HG03469 (cell line): ENCODE results near the gene GGN.
"Not testable (repeated sequence)": the region's sequence is repeated elsewhere in the genome, so short reads cannot be mapped to it uniquely, and the experiment has no call there.

Experiments used
- ATAC-seq: cut with Tn5 transposase; IDR thresholded peaks from one replicate; pipeline ENCODE4 v1.9.1; 2021; ENCODE audit warnings: mild to moderate bottlenecking, moderate library complexity, moderate number of reproducible peaks; ENCODE audit not compliant: unreplicated experiment

GGN gene

DNA sequence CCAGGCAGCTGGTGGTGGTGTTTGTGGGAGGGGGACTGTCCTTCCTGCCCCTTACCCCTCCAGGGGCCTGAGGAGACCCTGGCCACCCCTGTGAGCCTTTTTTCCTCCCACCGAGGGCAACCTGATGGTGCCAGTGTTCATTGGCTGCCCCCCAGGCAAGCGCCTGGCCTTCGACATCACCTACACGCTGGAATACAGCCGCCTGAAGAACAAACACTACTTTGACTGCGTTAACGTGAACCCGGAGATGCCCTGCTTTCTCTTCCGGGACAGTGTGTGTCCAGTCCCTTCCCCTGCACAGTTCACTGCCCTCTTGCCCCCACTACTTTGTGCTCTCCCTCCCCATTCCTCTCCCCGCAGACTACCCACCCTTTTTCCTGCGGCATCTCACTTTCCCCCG, 20.8 kb downstream of the GGN start:
- no peak for ATAC-seq

DNA sequence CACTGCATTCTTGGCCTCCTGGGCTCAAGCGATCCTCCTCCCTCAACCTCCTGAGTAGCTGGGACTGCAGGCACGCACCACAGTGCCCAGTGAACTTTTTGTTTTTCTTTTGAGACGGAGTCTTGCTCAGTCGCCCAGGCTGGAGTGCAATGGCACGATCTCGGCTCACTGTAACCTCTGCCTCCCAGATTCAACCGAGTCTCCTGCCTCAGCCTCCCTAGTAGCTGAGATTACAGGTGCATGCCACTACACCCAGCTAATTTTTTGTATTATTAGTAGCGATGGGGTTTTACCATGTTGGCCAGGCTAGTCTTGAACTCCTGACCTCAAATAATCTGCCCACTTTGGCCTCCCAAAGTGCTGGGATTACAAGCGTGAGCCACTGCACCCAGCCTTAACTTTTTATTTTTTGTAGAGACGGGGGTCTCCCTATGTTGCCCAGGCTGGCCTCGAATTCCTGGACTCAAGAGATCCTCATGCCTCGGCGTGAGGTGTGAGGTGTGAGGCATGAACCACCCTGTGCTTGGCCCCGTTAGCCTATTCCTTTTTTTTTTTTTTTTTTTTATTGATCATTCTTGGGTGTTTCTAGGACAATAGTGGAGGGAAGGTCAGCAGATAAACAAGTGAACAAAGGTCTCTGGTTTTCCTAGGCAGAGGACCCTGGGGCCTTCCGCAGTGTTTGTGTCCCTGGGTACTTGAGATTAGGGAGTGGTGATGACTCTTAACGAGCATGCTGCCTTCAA, 24.7 kb downstream of the GGN start:
- not testable (repeated sequence) for ATAC-seq

DNA sequence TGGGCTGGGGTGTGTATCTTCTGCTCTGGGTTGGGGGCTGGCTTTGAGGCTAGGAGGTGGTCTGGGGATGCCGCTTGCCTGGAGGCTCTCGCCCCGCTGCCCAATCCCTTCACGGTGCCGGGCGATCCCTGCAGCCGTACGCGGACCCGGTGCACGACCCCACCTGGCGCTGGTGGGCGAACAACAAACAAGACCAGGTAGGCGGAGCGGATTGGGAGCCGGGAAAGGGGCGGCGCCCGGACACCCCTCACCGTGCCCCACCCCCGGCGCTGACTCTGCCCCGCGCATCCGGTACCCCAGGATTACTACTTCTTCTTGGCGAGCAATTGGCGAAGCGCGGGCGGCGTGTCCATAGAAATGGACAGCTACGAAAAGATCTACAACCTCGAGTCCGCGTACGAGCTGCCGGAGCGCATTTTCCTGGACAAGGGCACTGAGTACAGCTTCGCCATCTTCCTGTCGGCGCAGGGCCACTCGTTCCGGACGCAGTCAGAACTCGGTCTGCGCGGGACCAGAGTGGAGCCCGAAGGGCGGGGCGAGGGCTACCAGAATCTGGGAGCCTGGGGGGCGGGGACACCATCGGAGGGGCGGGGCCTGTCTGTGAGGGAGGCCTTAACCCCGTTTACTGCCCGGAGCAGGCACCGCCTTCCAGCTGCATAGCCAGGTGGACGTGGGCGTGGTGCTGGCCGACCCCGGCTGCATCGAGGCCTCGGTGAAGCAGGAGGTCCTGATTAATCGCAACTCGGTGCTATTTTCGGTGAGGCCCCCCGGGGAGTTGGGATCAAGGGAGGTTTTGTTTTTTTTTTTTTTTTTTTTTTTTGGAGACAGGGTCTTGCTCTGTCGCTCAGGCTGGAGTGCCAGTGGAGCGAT, 25.5 kb downstream of the GGN start:
- ATAC-seq, result no peak

DNA sequence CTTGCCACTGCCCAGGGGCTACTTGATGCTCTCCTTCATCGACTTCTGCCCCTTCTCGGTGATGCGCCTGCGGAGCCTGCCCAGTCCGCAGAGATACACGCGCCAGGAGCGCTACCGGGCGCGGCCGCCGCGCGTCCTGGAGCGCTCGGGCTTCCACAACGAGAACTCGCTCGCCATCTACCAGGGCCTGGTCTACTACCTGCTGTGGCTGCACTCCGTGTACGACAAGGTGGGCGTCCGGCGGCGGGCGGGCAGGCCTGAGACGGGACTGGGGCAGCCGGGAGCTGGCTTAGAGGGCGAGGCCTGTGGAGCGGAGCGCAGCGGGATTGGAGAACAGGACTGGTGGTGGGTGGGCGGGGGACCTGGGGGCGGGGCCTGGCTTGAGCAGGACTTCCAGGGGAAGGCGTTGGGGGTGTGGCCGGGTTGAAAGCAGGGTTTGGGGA, 26.2 kb downstream of the GGN start:
- no peak for ATAC-seq

DNA sequence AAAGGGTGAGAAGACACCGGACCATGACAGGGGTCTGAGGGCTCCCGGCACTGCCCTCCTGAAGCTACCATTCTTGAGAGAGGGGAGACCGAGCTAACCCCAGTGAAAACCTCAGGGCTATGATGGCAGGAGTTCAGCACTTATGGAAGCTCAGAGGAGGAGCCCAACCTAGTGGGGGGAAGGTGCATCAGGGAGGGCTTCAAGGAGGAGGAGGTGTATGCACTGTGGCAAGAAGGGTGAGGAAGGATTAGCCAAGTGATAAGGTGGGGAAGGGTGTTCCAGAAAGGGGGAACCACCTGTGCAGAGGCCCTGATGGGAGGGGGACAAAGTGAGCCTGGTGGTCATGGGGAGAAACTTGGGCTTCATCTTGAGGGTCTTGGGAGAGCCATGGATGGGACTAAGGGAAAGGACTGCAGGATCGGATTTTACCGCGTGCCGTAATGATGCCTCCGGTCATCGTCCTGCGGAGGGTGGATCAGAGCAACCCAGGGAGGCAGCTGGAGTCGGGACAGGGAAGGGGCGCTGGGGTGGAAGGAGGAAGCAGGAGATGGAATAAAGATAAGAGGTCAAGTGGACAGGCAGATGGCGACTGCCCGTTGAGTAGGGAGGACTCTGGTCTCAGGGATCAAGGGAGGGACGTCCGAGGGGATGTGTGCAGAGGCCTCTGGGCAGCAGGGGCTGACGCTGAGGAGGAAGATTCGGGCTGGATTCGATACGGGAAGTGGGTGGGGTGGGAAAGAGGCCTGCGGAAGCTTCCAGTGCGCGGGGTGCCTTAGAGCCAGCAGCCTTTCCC, 26.8 kb downstream of the GGN start:
- no peak for ATAC-seq

DNA sequence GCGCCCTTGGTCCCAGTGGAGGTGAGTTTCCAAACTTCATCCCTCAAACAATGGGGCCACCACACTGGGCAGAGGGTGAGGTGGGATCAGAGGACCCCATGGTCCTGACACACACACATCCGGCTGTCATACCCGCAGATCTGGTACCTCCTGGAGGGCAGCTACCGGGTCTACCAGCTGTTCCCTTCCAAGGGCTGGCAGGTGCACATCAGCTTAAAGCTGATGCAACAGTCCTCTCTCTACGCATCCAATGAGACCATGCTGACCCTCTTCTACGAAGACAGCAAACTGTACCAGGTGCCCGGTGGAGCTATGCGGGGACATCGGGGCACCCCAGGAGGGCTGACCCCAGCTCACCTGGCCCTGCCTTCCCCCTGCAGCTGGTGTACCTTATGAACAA, 27.5 kb downstream of the GGN start:
- ATAC-seq, result no peak

DNA sequence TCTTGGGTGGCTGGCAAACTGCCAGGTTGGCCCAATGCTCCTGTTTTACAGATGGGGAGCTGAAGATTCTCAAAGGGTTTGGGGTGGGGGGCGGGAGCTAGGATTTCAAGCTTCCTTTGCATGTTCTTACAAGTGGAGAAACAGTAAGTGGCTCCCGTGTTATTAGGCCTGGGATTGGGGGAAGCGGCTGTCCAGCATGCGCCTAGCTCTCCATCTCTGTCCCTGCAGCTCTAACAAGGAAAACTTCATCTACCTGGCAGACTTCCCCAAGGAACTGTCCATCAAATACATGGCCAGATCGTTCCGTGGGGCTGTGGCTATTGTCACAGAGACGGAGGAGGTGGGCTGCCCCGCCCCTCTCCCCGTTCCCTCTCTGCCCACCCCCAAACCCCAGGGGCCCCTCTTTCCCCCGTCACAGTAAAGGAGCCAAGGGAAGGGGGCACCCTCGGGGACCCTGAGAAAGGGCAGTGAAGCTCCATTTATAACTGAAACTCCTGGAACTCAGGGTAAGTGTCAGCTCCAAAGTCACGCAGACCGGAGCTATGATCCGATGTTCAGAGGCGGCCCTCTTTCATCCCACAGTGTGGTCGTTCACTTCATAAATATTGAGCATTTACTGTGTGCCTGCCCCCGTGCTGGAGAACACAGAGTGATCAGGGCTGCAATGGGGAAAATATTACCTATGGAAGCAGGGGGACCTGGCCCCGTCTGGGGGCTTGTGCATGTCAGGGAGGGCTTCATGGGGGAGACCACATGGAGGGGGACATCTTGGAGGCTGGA, 28.4 kb downstream of the GGN start:
- ATAC-seq, result no peak

DNA sequence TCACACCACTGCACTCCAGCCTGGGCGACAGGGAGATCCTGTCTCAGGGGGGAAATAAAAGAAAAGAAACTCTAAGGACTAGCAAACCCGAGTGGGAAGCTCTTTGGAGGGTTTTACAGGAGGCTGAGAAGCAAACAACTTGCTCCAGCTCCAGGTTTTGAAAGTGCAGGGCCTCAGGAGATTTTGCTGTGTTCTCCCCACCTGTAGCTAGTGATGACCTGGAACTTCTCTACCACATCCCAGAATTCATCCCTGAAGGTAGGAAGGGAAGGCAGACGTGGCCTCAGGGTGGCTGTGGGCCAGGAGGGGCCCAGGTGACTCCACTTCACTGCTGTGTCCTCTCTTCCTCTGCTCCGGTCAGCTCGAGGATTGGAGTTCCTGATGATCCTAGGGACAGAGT, 29.8 kb downstream of the GGN start:
- no peak for ATAC-seq

DNA sequence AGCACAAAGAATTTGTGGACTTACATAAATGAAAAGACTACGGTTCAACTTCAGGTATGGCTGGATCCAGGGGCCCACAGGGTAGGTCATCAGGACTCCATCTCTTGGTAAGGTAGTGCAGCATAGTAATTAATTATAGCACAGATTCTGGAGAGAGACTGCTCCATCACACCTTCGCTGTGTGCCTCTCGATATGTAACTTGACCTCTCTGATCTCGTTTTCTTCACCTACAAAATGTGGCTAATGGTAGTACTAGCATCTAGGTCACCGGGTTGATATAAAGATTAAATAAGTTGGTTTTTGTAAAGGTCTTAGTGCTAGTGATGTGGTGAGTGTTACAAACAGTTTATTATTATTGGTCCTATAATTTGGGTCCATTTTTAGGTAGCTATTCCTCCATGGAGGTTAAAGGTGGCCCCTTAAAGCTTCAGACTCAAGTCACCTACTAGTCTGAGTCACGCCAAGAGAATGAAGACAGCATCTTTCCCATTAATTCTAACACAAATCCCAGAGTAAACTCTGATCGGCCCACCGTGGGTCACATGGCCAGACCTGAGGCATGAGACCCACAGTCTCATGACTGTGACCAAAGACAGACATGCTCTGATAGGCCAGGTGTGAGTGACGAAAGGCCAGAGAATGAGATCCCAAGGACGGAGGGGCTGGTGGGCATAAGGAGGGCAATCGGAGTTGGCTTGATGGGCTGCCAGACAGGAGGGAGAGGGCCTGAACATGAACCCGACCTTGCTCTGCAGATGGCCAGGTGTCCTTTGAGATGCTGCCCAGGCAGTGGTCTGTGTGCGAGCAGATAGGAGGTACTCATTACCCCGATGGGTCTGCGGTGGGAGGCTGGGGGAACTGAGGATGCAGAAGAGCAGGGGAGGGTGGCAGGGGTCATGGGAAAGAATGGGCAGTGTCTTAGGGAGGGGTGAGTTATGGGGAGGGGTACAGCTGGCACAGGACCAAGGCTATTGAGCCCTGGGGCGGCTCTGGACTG, 31.8 kb downstream of the GGN start:
- ATAC-seq, result no peak

DNA sequence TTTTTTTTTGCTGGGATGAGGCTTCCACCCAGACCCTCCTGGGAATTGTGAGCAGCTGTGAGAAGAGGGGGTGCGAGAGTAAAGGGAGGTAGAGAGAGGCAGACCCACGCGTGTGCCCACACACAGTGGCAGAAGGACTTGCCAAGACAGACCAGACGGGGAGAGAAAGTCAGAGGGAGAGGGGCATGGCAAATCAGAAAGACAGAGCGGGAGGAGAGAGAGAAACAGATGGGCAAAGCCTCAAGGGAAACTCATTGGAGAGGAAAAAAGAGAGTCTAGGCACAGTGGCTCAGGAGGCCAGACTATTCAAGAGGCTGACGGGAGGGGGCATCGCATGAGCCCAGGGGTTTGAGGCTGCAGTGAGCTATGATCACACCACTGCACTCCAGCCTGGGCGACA, 35.2 kb downstream of the GGN start:
- no peak for ATAC-seq

DNA sequence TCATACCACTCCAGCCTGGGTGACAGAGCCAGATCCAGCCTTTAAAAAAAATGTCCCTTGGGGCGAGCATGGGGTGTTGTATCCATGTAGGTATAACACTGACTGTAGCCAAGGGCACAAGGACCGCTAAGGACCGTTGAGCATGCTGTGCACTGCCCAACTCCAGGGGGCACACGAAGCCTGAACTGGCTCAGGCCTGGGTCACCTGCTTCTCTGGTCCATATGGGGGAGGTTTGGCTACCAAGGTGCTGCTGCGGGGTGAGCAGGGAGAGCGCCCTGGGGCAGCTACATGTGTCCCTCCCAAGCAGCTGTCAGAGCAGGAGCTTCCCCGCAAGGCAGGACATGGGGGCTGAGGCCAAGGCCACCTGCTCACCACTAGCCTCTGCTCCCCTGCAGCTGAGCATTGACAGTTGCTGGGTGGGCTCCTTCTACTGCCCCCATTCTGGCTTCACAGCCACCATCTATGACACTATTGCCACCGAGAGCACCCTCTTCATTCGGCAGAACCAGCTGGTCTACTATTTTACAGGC, 35.9 kb downstream of the GGN start:
- ATAC-seq, result no peak

DNA sequence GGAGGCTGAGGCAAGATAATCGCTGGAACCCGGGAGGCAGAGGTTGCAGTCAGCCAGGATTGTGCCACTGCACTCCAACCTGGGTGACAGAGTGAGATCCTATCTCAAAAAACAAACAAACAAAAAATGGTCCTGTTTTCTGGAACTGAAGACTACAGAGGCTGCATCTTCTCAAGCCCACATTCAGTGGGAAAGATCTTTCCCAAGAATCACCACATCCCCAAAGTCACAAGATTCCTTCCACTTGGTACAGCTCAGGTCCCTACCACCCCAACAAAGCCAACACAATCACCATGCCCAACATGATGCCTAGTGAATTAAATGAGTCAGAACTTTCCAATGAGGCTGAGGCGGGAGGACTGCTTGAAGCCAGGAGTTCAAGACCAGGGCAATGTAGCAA, 37.0 kb downstream of the GGN start:
- ATAC-seq, result no peak

DNA sequence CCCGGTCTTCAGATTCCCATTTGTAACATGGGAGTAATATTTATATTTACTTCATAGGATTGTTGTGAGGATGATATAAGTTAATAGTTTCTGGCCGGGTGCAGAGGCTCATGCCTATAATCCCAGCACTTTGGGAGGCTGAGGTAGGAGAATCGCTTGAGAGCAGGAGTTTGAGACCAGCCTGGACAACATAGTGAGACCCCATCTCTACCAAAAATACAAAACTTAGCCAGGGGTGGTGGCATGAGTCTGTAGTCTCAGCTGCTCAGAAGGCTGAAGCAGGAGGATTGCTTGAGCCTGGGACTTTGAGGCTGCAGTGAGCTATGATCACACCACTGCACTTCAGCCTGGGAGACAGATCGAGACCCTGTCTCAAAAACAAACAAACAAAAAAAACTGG, 41.0 kb downstream of the GGN start:
- ATAC-seq, result no peak

DNA sequence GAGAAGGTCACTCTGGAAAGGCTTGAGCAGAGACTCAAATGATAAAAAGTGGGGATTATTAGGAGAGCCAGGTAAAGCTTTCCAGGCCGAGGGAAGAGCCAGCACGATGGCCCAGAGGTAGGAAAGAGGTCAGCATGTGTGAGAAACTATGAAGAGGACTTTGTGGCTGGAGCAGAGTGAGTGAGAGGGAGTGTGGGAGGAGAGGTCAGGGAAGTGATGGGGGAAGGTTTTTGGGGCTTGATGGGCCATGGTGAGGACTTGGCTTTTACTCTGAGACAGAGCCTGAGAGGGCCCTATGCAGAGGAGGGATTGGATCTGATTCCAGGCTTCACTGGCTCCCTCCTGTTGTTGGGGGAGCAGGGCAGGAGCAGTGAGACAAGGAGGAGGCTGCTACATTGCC, 46.9 kb downstream of the GGN start:
- ATAC-seq, result no peak

DNA sequence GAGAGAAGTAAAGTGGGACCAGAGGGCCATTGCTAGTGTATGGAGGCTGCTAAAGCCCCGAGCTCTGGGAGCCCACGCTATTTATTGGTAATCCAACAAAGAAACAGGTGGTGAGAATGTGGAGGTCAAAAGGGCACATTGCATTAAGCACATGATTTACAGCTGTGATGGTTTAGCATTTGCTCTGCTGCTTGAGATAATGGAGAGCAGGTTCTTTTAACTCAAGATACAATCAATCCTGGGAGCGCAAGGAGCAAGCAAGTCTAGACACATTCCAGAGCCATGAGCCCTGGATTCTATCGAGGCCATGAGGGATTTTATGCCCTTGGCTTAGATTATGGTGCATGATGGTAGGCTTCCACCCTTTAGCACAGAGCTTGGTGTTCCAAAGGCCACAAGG, 48.8 kb downstream of the GGN start:
- not testable (repeated sequence) for ATAC-seq

DNA sequence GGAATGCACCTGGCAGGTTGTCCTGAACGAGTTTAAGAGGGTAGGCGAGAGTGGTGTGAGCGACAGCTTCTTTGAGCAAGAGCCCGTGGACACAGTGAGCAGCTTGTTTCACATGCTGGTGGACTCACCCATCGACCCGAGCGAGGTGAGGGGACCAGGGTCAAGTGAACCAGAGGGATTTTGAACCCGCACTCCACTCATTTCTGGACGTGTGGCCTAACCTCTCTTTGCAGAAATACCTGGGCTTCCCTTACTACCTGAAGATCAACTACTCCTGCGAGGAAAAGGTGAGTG, 50.5 kb downstream of the GGN start:
- ATAC-seq, result no peak

DNA sequence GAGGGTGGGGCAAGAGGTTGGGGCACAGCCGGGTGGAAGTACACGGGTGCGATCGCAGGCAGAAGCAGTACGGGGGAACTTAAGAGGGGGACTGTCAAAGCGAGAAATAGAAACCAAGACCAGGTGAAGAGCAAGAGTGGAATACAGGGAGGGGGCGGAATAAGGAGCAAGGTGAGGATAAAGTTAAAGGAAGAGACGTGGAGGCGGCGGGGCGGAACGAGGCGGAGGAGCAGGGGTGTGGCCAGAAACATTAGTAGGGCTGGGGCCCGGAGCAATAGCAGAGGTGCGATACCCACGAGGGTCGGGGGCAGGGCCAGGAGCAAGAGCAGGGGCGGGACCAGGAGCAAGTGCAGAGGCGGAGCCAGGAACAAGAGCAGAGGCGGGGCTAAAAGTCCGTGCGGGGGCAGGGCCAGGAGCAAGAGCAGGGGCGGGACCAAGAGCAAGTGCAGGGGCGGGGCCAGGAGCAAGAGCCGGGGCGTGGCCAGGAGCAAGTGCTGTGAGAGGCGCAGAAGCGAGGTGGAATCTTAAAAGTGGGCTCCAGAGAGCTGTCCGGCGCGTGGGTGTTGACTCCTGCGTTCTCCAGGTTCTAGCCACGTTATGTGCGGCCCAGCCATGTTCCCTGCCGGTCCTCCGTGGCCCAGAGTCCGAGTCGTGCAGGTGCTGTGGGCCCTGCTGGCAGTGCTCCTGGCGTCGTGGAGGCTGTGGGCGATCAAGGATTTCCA, 51.0 kb downstream of the GGN start:
- ATAC-seq, result no peak

DNA sequence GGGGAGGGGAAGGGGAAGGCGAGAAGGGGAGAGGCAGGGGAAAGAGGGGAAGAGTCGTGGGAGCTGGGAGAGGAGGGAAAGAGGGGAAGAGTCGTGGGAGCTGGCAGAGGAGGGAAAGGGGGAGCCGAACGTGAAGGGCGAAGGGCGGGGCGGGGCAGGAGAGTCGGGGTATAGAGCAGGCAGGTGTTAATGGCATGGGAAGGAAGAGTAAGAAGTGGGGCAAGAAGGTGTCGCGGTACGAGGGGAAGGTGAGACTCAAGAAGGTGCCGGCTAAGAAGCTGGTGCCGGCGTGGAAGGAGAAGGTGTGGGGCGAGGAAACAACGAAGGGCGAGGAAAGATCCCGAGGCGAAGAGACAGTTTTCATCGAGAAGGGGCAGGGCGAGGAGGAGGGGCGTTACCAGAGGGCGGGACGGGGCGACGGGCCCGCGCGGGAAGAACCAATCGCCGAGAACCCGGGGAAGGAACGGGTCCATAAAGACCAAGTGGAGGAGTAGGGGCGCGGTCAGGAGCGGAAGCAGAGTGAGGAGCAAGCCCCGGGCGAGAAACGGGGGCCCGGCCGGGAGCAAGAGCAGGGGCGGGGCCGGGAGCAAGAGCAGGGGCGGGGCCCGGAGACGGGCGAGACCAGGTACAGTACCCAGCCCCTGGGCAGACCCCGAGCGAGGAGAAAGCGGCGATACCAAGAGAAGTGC, 51.7 kb downstream of the GGN start:
- peak; percentile 29 for ATAC-seq
